GM12878 (cell line): ENCODE data around the gene DTNA. TPM values are rescaled to one million over a fixed set of nuclear protein-coding genes. Genes with fewer than 3 reads are reported as not detected.

ENCODE experiments used
- ATAC-seq: fragments of 200-7000 bp; cut with Tn5 transposase; 3 replicates; pipeline ENCODE4 v1.9.1; 2020; ENCODE audit warnings: mild to moderate bottlenecking, moderate library complexity
- BruUV-seq: library from RNA; stranded (reverse); fragments of 400-500 nt; replicated peaks from 2 replicates; lab custom pipeline; 2021; lab: Mats Ljungman, UMichigan
- CTCF ChIA-PET: fragments of 300-600 bp; sonication (Branson Sonifier 250); formaldehyde crosslinking; extraction: SDS; loops from one replicate; lab custom pipeline; 2021; ENCODE audit warnings: inconsistent platforms; lab: Yijun Ruan, JAX
- POLR2A ChIA-PET: fragments of 350-600 bp; formaldehyde crosslinking; extraction: SDS; loops from one replicate; lab custom pipeline; 2021; ENCODE audit warnings: inconsistent platforms; lab: Charles Lee
- RAD21 ChIA-PET: fragments of 300-600 bp; sonication (Branson Sonifier 250); formaldehyde crosslinking; loops from one replicate; lab custom pipeline; 2023; ENCODE audit warnings: antibody characterized with exemption; ENCODE audit not compliant: unreplicated experiment; lab: Charles Lee
- SMC1A ChIA-PET: fragments of 300-600 bp; sonication (Branson Sonifier 250); formaldehyde crosslinking; loops from one replicate; lab custom pipeline; 2023; ENCODE audit not compliant: unreplicated experiment, uncharacterized antibody; lab: Charles Lee
- DNase-seq: peaks from one replicate; pipeline ENCODE4 v3.0.0-alpha.2; 2011; ENCODE audit warnings: low read depth, low spot score
- FAIRE-seq: peaks from 3 replicates; lab custom pipeline; 2011; peaks lifted over from hg19 to GRCh38; lab: Jason Lieb, UNC
- H2AFZ ChIP-seq: 2 replicates; pipeline ENCODE4 v1.6.0; 2011; ENCODE audit warnings: low read depth, low read length, control low read depth; ENCODE audit not compliant: control insufficient read depth
- H3K27ac ChIP-seq: 2 replicates; pipeline ENCODE4 v1.5.1; 2011; ENCODE audit warnings: control low read depth; ENCODE audit not compliant: control insufficient read depth, insufficient read depth
- H3K27me3 ChIP-seq, 2 experiments: replicated peaks in 1 of 2; 2 replicates each; pipeline versions ENCODE4 v1.6.0 to v1.6.1; 2011; ENCODE audit warnings: low read length in 1 of 2; ENCODE audit not compliant: control insufficient read depth in 2 of 2, insufficient read depth in 2 of 2
- H3K36me3 ChIP-seq, 2 experiments: 2 replicates each; pipeline ENCODE4 v1.5.1; 2011; ENCODE audit warnings: low read length in 1 of 2; ENCODE audit not compliant: control insufficient read depth in 2 of 2, insufficient read depth in 2 of 2
- H3K4me1 ChIP-seq: 2 replicates; pipeline ENCODE4 v1.6.1; 2011; ENCODE audit warnings: mild to moderate bottlenecking, low read length, moderate library complexity, mixed read lengths; ENCODE audit not compliant: control insufficient read depth, insufficient read depth
- H3K4me2 ChIP-seq: 2 replicates; pipeline ENCODE4 v1.6.0; 2011; ENCODE audit warnings: control low read depth; ENCODE audit not compliant: control insufficient read depth, insufficient read depth
- H3K4me3 ChIP-seq: fragments of 200-600 bp; sonication (generic); 2 replicates; pipeline ENCODE4 v1.5.1; 2016
- H3K79me2 ChIP-seq: 2 replicates; pipeline ENCODE4 v1.6.0; 2011; ENCODE audit warnings: low read length; ENCODE audit not compliant: control insufficient read depth, insufficient read depth
- H3K9ac ChIP-seq: 2 replicates; pipeline ENCODE4 v1.8.0; 2011; ENCODE audit warnings: low read length, control low read depth, mixed read lengths; ENCODE audit not compliant: control insufficient read depth, insufficient read depth
- H3K9me3 ChIP-seq: replicated peaks from 3 replicates; pipeline ENCODE4 v1.5.1; 2011; ENCODE audit warnings: mild to moderate bottlenecking, low read length; ENCODE audit not compliant: control insufficient read depth, insufficient read depth
- H4K20me1 ChIP-seq: 2 replicates; pipeline ENCODE4 v1.6.0; 2011; ENCODE audit not compliant: control insufficient read depth, insufficient read depth
- CEBPB ChIP-seq, 2 experiments: fragments of 150-350 bp in 1 of 2; IDR thresholded peaks; 2 replicates each; pipeline ENCODE4 v1.6.1; 2012 to 2014; ENCODE audit warnings: low read depth in 2 of 2, low read length in 2 of 2, borderline replicate concordance in 1 of 2, inconsistent platforms in 1 of 2
- CHD4 ChIP-seq: fragments of 200-600 bp; sonication (generic); IDR thresholded peaks from 2 replicates; pipeline ENCODE4 v1.6.1; 2016; ENCODE audit warnings: mild to moderate bottlenecking
- RAD51 ChIP-seq: fragments of 450-650 bp; IDR thresholded peaks from 2 replicates; pipeline ENCODE4 v1.6.1; 2016; ENCODE audit warnings: moderate library complexity, mild to moderate bottlenecking, inconsistent platforms
- WGBS: methylation state at CpG from one replicate; pipeline ENCODE4 v1.1.6; 2016; ENCODE audit warnings: low lambda C conversion rate; ENCODE audit not compliant: insufficient replicate concordance, insufficient coverage; ENCODE audit errors: missing lambda C conversion rate; 5-methylcytosine and 5-hydroxymethylcytosine counted together
- in situ Hi-C: fragments of 300-500 bp; cut with MboI; formaldehyde crosslinking; loops from 9 replicates; pipeline ENCODE4 v1.14.3; 2018; ENCODE audit warnings: mixed read lengths
- intact Hi-C: fragments of 100-400 bp; cut with micrococcal nuclease; formaldehyde crosslinking; loops from one replicate; pipeline ENCODE4 v1.14.2; 2022; ENCODE audit not compliant: unreplicated experiment
- polyA plus RNA-seq, 11 experiments: library from polyadenylated mRNA; depleted of rRNA in 4 of 11; unstranded in 6 of 11; stranded (reverse) in 5 of 11; fragments of >200 nt; fragmentation: Nextera tagmentation in 4 of 11; fragmentation: Illumina TruSeq in 1 of 11; extraction: Ambion mirVana in 4 of 11; extraction: Trizol in 1 of 11; gene quantifications; 1 replicate in 1 of 11; 2 replicates in 10 of 11; pipeline versions ENCODE4 v1.2.1 to v1.2.3, GENCODE V29; 2011 to 2016; ENCODE audit warnings: inconsistent platforms in 2 of 11, missing spikeins in 2 of 11, low read depth in 1 of 11
- total RNA-seq, 4 experiments: library from RNA; depleted of rRNA in 3 of 4; stranded (reverse); fragments of >200 nt in 3 of 4; fragmentation: Illumina TruSeq in 1 of 4; extraction: Trizol in 1 of 4; gene quantifications; 2 replicates each; pipeline versions ENCODE4 v1.2.1 to v1.2.3, GENCODE V29; 2013 to 2021
- TF ChIP-seq, protein P1 (sequence below): fragments of 150-350 bp; IDR thresholded peaks from 2 replicates; pipeline ENCODE4 v1.6.1; 2016; ENCODE audit warnings: low read depth, low read length

DTNA gene
- total and polyA plus RNA-seq, 10 of the 15 experiments (the other 5 are each of a cell fraction or from before 2014, with no cell fraction given) = 0.26 to 8.6 (median 0.53) TPM

DNA sequence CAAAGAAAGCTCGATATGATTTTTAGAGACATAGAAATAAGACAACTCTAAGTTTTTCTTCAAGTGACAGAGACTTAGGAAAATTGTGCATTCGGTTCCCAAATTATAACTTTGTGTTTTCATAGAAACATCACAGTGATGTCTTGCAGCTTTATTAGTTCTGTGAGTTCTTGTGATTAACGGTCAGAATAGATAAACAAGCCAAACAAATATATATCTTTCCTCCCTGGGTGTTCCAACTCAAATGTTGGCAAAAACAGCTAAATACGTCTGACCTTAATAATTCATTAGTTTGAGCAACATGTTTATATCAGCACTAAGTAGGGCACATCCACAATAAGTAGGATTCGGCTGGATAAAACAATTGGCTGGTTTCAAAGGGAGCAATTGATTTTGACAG, 47.6 kb downstream of the DTNA start:
- DNase-seq (no peak), FAIRE-seq (no peak), ATAC-seq (no peak)
- Histone ChIP-seq H3K27ac (no peak overlapping the region), H3K4me1 (no peaks in the 10 kb centered on the region), H3K36me3 (no peaks in the 10 kb centered on the region), H3K27me3 (no peaks in the 10 kb centered on the region), H3K9me3 (no peaks in the 10 kb centered on the region), H3K79me2 (no peaks in the 10 kb centered on the region), H2AFZ (no peak overlapping the region), H3K9ac (no peak overlapping the region), H4K20me1 (no peaks in the 10 kb centered on the region), H3K4me3 (no peak overlapping the region), H3K4me2 (no peak overlapping the region)
- POLR2A ChIA-PET = no interaction called here
- in situ Hi-C loops (no loop called here), intact Hi-C loops (no loop called here)
- SMC1A ChIA-PET = interaction anchor here (1.0 to 1.3 kb wide), 2 partner anchors 26 to 97 kb away, joined by 3 read pairs; no protein-coding TSS in a partner anchor
- WGBS = 45% methylated on average over 5 of the region's 5 CpGs
- RAD21 ChIA-PET = no interaction called here
- no TSS peak for BruUV-seq
- TF ChIP-seq CHD4 (no peak), CEBPB (IDR thresholded peaks at IDR 0.05; ENCODE audit: borderline replicate concordance in 1 of 2, low read depth in 2 of 2, low read length in 2 of 2) (no peak)
- CTCF ChIA-PET = interaction anchor here (0.5 kb wide), 1 partner anchor 928 kb away, joined by 3 read pairs; no protein-coding TSS in a partner anchor

DNA sequence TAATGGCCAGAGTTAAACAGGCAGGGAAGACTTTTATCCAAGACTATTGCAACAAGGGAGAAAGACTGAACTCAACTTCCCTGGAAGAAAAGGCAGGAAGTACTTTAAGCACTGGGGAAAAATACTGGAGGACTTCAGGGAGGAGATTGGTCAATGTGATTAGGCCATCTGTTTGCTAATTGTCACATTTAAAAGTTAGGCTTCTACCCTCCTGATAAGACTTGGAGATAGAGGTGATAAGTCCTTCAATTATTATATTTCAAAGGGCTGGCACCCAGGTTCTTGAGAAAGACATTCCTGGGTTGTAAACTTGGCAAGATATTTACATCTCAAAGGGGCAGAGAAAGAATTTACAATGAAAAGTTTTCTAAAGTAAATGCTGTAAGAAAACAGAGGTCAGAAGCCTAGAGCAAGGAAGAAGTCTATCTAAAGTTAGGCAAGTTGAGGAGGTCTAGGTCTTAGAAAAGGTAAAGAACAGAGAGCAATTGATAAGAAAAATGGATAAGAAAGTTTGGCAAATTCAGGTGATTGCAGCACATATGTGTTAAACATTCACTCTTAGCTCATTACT, 48.4 kb downstream of the DTNA start:
- Histone ChIP-seq H4K20me1 (no peaks in the 10 kb centered on the region), H2AFZ (no peak overlapping the region), H3K4me2 (no peak overlapping the region), H3K9ac (no peak overlapping the region), H3K4me1 (no peaks in the 10 kb centered on the region), H3K9me3 (no peaks in the 10 kb centered on the region), H3K27ac (no peak overlapping the region), H3K79me2 (no peaks in the 10 kb centered on the region), H3K4me3 (no peak overlapping the region), H3K27me3 (no peaks in the 10 kb centered on the region), H3K36me3 (no peaks in the 10 kb centered on the region)
- ChIA-PET RAD21 (no interaction called here), POLR2A (no interaction called here), SMC1A (interaction anchor here (1.0 to 1.5 kb wide), 4 partner anchors 25 to 918 kb away, joined by 3 read pairs; no protein-coding TSS in a partner anchor), CTCF (interaction anchor here (1.0 to 4.1 kb wide), 2 partner anchors 29 to 97 kb away, joined by 3 to 16 read pairs; no protein-coding TSS in a partner anchor)
- TF ChIP-seq, protein P1, sequence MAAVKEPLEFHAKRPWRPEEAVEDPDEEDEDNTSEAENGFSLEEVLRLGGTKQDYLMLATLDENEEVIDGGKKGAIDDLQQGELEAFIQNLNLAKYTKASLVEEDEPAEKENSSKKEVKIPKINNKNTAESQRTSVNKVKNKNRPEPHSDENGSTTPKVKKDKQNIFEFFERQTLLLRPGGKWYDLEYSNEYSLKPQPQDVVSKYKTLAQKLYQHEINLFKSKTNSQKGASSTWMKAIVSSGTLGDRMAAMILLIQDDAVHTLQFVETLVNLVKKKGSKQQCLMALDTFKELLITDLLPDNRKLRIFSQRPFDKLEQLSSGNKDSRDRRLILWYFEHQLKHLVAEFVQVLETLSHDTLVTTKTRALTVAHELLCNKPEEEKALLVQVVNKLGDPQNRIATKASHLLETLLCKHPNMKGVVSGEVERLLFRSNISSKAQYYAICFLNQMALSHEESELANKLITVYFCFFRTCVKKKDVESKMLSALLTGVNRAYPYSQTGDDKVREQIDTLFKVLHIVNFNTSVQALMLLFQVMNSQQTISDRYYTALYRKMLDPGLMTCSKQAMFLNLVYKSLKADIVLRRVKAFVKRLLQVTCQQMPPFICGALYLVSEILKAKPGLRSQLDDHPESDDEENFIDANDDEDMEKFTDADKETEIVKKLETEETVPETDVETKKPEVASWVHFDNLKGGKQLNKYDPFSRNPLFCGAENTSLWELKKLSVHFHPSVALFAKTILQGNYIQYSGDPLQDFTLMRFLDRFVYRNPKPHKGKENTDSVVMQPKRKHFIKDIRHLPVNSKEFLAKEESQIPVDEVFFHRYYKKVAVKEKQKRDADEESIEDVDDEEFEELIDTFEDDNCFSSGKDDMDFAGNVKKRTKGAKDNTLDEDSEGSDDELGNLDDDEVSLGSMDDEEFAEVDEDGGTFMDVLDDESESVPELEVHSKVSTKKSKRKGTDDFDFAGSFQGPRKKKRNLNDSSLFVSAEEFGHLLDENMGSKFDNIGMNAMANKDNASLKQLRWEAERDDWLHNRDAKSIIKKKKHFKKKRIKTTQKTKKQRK = no peak
- TF ChIP-seq RAD51 = no peak
- in situ Hi-C loops (no loop called here), intact Hi-C loops (no loop called here)
- DNase-seq (no peak), ATAC-seq (no peak), FAIRE-seq (no peak)
- BruUV-seq = no TSS peak
